HAP-1 (cell line): ENCODE measurements around the gene PSAT1.

Source experiments
- DNase-seq, 2 experiments: peaks; one replicate each; pipeline ENCODE4 v3.0.0-alpha.2; 2016 to 2020; ENCODE audit warnings: low spot score in 2 of 2
- H3K27me3 ChIP-seq: fragments of 250-450 bp; sonication (Bioruptor Pico); 2 replicates; pipeline ENCODE4 v1.5.1; 2020; ENCODE audit warnings: low read depth, mild to moderate bottlenecking, moderate library complexity
- H3K36me3 ChIP-seq: fragments of 250-450 bp; sonication (Bioruptor Pico); replicated peaks from 2 replicates; pipeline ENCODE4 v1.5.1; 2020; ENCODE audit warnings: mild to moderate bottlenecking
- H3K4me1 ChIP-seq: fragments of 250-450 bp; sonication (Bioruptor Pico); 2 replicates; pipeline ENCODE4 v1.5.1; 2020; ENCODE audit warnings: mild to moderate bottlenecking
- H3K4me3 ChIP-seq: fragments of 250-450 bp; sonication (Bioruptor Pico); 2 replicates; pipeline ENCODE4 v1.5.1; 2020; ENCODE audit warnings: mild to moderate bottlenecking, moderate library complexity
- H3K9me3 ChIP-seq: fragments of 250-450 bp; sonication (Bioruptor Pico); 2 replicates; pipeline ENCODE4 v1.5.1; 2020; ENCODE audit warnings: mild to moderate bottlenecking, moderate library complexity
- in situ Hi-C: fragments of 300-500 bp; cut with MboI; formaldehyde crosslinking; loops from 3 replicates; pipeline ENCODE4 v1.14.3; 2020; ENCODE audit warnings: low sequenced_read_pairs, inconsistent platforms, mixed read lengths

Gene PSAT1

DNA sequence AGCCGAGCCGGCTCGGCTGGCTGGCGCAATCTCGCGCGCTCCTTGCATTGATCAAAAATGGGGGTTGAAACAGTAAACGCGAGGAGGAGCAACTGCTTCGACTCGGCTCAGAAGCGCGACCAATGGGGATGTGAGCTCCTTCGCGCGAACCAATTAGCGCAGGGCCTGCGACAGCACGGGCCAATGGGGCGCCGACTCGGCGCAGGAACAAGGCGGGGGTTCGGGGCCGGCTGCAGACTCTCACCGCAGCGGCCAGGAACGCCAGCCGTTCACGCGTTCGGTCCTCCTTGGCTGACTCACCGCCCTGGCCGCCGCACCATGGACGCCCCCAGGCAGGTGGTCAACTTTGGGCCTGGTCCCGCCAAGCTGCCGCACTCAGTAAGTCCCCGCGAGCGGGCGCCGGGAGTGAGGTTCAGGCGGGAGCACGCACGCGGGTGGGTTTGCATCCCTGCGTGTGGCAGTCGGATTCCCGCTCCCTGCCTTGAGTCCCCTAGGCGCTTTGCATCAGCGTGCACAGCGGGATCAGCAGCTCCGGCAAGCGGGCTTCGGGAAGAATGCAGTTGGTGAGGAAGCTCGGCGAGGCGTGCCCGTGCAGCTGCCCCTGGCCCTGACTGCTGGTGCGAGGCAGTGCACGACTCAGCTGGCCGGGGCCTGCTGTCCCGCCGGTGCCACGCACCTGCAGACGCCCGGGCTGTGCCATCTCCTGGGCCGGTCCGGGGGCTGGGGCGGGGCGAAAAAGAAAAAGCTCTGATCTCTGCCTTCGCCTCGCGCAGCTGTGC lies at the start of gene PSAT1:
Gene PSAT1 (plus strand): TSS at position 233 of the 779 bp plus-strand sequence. CDS start 86 bp downstream, at position 319.
- Histone ChIP-seq H3K27me3 (no peaks in the 10 kb centered on the region), H3K36me3 (peaks cover 36% of the 10 kb centered on the region), H3K9me3 (no peaks in the 10 kb centered on the region), H3K4me1 (peaks cover 25% of the 10 kb centered on the region), H3K4me3 (peak within 1 kb of the TSS; percentile 95)
- in situ Hi-C loops = no loop called here
- DNase-seq = peak; percentile 96

DNA sequence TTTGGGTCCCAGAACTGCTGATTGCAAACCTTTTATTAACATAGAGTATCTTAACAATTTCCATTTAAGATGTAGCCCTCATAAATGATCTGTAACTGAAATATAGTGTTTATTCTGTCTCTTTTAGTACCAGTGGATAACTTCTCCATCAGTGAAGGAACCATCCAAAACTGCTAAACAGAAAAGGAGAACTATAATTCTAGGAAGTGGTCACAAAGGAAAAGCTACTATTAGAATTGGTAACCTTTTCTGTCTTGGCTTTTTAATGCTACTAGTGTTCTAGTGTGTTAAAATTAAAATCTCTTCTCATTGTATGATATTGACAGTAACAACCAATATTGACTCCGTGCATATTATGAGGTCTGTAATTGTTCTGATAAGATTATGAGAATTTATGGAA lies 48.3 kb upstream of the PSAT1 start:
- peaks cover 72% of the 10 kb centered on the region for H3K36me3 ChIP-seq

DNA sequence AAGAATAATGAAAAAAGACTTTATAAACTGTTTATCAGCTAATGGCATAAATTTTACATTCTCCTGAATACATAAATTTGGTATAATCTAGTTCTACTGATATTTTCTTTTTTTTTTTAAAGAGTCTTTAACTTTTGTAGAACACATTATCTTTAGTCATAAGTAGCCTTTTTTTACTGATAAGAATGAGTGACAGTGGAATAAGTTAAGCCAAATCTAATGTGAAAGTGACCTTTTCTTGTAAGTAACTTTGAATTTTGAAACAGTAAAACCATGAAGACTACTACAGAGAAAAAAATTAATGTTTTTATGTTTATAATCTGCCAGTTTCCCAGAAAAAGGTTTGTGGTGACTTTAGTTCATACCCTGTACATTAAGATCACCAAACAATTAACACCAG lies 47.4 kb upstream of the PSAT1 start:
- DNase-seq = no peak
- in situ Hi-C loops = no loop called here
- peaks cover 75% of the 10 kb centered on the region for H3K36me3 ChIP-seq
- peaks cover 21% of the 10 kb centered on the region for H3K4me1 ChIP-seq
- no peak overlapping the region for H3K4me3 ChIP-seq
- H3K27me3 ChIP-seq = no peaks in the 10 kb centered on the region
- no peaks in the 10 kb centered on the region for H3K9me3 ChIP-seq

More for the DNA sequence above, 48.3 kb upstream of the PSAT1 start:
- in situ Hi-C loops = no loop called here
- Histone ChIP-seq H3K27me3 (no peaks in the 10 kb centered on the region), H3K9me3 (no peaks in the 10 kb centered on the region), H3K4me1 (peaks cover 29% of the 10 kb centered on the region), H3K4me3 (no peak overlapping the region)
- DNase-seq = no peak

DNA sequence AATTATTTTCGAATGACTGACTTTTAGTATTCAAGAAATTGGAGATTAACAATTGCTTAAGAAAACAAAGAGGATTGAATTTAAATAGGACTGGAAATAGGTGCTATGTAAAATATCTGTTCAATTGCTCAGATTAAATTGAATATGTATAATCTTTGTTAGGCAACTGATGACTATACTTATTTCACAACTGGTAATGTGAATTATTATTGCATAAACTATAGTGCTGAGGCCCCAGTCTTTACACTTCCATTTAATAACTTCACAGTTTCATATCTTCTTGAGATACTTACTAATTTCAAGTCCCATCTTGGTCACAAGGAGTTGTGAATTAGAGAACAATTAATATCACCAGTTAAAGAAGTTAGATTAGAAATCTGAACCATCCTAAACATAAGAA lies 44.3 kb upstream of the PSAT1 start:
- no peaks in the 10 kb centered on the region for H3K27me3 ChIP-seq
- peaks cover 79% of the 10 kb centered on the region for H3K36me3 ChIP-seq
- no peaks in the 10 kb centered on the region for H3K4me1 ChIP-seq
- no peaks in the 10 kb centered on the region for H3K9me3 ChIP-seq
- in situ Hi-C loops = no loop called here
- H3K4me3 ChIP-seq = no peak overlapping the region
- no peak for DNase-seq

DNA sequence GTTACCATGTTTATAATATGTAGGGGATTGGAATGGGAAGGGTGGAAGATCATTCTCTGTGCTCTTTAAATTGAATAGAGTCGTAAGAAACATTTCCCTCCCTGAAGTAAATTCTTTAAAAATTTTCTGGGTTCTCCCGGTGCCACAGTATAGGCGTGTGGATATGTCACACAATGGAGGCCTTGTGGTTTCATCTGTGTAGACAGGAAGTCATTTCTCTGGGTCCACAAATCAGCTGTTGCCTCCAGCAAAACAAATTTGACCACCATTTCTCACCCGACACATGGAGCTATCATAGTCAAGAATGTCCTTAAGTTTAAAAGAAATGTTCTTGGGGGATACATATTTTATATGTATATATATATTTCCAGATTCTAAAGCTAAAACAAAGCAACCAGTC lies 43.6 kb upstream of the PSAT1 start:
- no peaks in the 10 kb centered on the region for H3K4me1 ChIP-seq
- H3K9me3 ChIP-seq = no peaks in the 10 kb centered on the region
- H3K36me3 ChIP-seq = peaks cover 80% of the 10 kb centered on the region
- in situ Hi-C loops = no loop called here
- DNase-seq = no peak
- no peak overlapping the region for H3K4me3 ChIP-seq
- no peaks in the 10 kb centered on the region for H3K27me3 ChIP-seq

DNA sequence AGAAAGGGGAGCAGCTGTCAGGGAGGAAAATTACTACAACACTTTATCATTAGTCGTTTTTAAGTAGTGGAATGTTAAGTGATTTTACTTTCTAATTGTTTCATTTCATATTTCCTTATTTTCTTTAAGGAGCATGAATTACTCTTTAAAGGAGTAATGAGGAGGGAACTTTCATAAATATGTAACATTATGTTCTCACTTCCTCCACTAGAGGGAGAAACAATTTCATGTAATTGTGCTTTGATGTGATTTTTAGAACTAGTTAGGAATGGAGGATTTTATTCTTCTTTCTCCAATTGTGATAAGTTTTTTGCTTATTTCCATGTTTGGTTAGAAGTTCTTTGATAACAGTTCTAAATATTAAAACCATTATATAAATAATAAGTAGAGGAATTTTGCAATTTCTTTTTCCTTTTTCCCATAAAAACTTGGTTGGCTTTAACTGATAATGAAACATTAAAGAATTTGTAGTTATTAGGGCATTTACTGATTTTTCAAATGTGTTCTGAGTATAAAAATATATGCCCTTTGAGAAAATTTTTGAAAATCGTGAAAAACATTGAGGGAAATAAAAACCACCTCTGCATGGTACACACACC lies 35.4 kb upstream of the PSAT1 start:
- H3K27me3 ChIP-seq = no peaks in the 10 kb centered on the region
- no peak overlapping the region for H3K4me3 ChIP-seq
- in situ Hi-C loops = no loop called here
- H3K36me3 ChIP-seq = peaks cover 80% of the 10 kb centered on the region
- no peaks in the 10 kb centered on the region for H3K4me1 ChIP-seq
- no peaks in the 10 kb centered on the region for H3K9me3 ChIP-seq
- DNase-seq = peak in 1 of 2 experiments; percentile 23

DNA sequence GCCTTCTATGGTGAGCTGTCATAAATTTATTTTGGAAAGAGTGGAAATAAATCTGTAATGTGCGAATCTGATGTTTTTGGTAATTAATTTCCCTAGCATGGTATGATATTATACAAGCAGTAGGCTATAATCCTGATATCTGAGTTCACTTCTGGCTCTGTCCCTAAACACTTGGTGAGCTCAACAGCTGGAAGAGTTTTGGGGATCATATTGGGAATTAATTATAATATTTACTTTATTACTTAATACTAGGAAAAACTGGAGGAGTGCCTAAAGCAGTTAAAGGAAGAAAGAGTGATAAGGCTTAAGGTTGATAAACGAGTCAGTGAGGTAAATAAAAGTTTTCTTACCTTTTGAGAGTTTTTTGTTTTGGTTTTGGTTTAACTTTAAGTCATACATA lies 34.3 kb upstream of the PSAT1 start:
- Histone ChIP-seq H3K27me3 (no peaks in the 10 kb centered on the region), H3K36me3 (peaks cover 80% of the 10 kb centered on the region), H3K4me1 (no peaks in the 10 kb centered on the region), H3K4me3 (no peak overlapping the region), H3K9me3 (no peaks in the 10 kb centered on the region)
- DNase-seq = no peak
- in situ Hi-C loops = no loop called here

DNA sequence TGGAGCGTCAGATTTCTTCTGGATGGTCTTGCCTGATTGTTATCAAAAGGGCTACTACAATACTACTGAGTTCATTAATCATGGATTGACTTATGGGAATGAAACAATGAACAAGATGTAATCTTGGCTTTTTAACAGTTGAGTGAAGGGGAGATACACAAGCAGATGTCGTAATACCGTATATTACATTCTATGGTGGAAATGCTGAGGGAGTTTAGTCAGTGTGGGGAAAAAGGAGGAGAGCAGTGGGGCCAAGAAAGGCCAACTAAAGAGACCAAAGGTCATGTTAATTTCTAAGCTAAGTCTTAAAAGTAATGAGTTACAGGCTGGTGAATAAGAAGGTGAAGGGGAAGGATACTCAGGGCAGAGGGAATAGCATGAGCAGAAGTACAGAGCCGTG lies 29.0 kb upstream of the PSAT1 start:
- Histone ChIP-seq H3K36me3 (peaks cover 90% of the 10 kb centered on the region), H3K4me1 (no peaks in the 10 kb centered on the region), H3K4me3 (no peak overlapping the region), H3K9me3 (no peaks in the 10 kb centered on the region), H3K27me3 (no peaks in the 10 kb centered on the region)
- no peak for DNase-seq
- in situ Hi-C loops = no loop called here

DNA sequence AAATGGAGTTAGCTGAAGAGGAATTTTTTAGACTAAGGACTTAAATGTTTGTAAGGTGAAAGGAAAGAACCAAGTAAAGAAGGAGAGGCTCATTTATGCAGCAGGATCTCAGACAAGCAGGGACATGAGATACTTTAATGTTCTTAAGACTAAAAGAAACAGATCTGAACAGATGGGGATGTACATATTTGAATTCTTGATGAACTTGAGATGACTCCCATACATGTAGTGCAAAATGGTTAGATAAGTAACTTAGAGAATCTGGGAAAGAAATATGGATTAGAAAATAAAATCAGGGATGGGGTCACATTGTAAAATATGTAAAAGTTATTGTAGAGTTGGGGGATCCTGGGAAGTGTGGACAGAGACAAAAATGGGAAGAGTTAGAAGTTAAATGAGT lies 27.1 kb upstream of the PSAT1 start:
- peaks cover 80% of the 10 kb centered on the region for H3K36me3 ChIP-seq
- H3K27me3 ChIP-seq = no peaks in the 10 kb centered on the region
- H3K9me3 ChIP-seq = no peaks in the 10 kb centered on the region
- DNase-seq = no peak
- no peak overlapping the region for H3K4me3 ChIP-seq
- in situ Hi-C loops = no loop called here
- H3K4me1 ChIP-seq = no peaks in the 10 kb centered on the region

DNA sequence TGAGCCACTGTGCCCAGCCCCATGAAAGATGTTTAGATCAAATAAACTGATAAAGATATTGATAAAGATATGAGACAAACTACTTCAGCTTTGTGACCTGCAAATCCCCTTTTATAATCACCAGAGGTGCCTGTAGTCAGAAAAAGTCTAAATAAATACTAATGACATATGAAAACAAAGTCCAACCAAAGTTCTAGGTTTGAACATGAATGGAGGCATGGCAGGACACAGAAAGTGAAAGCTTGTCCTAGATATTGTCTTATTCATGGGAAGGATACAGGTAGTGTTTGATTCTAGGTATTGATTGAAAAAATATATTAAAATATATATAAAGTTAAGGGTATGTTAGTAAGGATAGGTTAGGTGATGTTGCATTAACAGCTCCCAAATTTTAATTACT lies 24.6 kb upstream of the PSAT1 start:
- no peaks in the 10 kb centered on the region for H3K27me3 ChIP-seq
- no peak for DNase-seq
- peaks cover 55% of the 10 kb centered on the region for H3K36me3 ChIP-seq
- in situ Hi-C loops = no loop called here
- H3K4me3 ChIP-seq = no peak overlapping the region
- no peaks in the 10 kb centered on the region for H3K4me1 ChIP-seq
- H3K9me3 ChIP-seq = no peaks in the 10 kb centered on the region

DNA sequence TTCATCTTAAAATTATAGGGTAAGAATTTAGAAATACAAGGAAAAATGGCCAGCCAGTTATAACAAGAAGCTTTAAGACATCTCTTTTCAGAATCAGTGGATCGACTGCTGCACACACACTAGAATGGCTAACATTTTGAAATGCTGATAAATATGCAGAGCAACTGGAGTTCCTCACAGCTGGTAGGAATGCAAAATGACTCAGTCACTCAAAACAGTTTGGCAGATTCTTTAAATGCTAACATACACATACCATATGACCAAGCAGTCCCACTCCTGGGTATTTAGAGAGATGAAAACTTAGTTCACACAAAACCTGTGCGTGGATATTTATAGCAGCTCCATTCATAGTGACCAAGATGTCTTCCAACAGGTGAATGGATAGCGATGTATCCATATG lies 23.2 kb upstream of the PSAT1 start:
- Histone ChIP-seq H3K27me3 (no peaks in the 10 kb centered on the region), H3K4me1 (no peaks in the 10 kb centered on the region), H3K36me3 (peaks cover 50% of the 10 kb centered on the region), H3K4me3 (no peak overlapping the region), H3K9me3 (no peaks in the 10 kb centered on the region)
- DNase-seq = no peak
- in situ Hi-C loops = no loop called here

DNA sequence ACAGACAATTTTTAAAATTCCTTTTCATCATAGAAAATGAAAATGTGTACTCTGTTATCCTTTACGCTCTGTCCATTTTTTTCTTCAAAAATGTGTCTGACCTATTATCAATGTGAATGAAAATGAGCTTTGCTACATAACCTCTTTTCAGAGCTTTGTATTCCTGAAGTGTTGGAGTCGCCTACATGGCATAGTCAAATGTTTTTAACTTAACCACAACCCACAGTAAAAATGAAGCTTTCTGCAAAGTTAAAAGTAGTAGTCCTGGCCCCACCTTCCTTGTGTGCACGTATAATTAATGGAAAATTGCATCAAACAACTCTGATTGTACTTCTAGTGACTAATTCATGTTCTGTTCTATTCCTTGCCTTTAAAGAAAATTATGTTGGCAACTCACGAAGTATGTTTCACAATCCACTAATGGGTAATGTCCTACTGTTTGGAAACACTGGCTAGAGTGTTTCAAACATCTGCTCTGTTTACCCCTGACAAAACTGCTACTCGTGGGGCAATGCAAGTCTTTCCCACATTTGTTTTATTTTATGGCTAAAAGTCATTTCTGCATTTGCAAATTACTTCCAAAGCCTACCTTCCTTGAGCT lies 18.6 kb upstream of the PSAT1 start:
- H3K4me3 ChIP-seq = no peak overlapping the region
- in situ Hi-C loops = no loop called here
- no peaks in the 10 kb centered on the region for H3K9me3 ChIP-seq
- no peaks in the 10 kb centered on the region for H3K27me3 ChIP-seq
- DNase-seq = no peak
- no peaks in the 10 kb centered on the region for H3K4me1 ChIP-seq
- peaks cover 11% of the 10 kb centered on the region for H3K36me3 ChIP-seq

DNA sequence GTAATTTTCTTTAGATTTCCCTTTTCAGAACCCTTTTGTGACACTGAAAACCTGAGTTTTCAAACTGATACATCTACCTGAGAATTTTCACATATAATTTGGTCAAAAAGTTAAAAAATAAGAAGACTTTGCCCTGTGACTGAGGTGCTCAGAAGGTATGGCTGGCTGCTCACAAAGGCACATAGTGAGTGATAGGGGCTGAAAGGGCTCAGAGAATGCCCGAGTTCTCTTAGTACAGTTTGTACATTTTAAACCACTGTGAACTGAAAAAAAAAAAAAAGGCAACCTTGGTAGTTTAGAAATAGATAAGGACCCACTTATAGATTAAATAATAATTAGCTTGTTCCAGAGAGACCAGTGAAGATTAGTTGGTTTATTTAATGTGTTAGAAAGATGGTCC lies 18.1 kb upstream of the PSAT1 start:
- in situ Hi-C loops = no loop called here
- H3K27me3 ChIP-seq = no peaks in the 10 kb centered on the region
- H3K36me3 ChIP-seq = peaks cover 8% of the 10 kb centered on the region
- H3K4me3 ChIP-seq = no peak overlapping the region
- no peaks in the 10 kb centered on the region for H3K4me1 ChIP-seq
- DNase-seq = no peak
- no peaks in the 10 kb centered on the region for H3K9me3 ChIP-seq

DNA sequence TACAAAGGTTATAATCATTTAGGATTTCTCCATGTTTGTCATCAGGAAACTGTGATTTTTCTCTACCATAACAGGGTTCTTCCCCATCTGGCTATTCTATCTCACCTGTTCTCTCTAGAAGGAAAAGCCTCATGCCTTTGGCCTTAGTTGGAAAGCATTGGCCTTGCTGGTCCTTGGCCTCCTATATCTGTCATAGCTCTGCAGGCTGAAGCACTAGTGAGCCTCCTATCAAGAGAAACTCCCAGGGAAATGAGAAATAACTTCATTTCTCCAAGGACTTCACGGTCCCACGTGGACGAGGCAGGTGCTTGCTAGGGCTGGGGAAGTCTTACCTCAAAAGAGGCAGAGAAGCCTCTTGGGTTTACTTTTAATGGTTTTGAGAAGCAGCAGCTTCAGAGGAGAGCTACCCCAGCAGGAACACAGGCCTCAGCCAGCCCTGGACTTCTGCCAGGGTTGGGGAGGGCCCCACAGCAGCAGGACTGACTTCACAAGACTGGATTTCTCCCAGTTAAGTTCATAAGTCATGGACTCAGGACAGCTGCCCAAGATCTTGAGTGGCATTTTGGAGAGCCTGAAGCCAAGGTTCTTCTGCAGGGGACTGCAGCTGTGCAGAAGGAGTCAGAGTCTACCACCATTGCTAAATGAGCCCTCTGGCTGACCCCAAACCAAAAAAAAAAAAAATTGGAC lies 15.8 kb upstream of the PSAT1 start:
- Histone ChIP-seq H3K9me3 (no peaks in the 10 kb centered on the region), H3K27me3 (no peaks in the 10 kb centered on the region), H3K36me3 (peaks cover 6% of the 10 kb centered on the region; the same call in 1 of the 2 replicates), H3K4me3 (no peak overlapping the region), H3K4me1 (no peaks in the 10 kb centered on the region)
- no peak for DNase-seq
- in situ Hi-C loops = no loop called here
